WI38 (cell line): ENCODE data around the gene DIP2C.

Experiments used
- H3K4me3 ChIP-seq: 2 replicates; pipeline ENCODE4 v1.5.1; 2011; ENCODE audit warnings: low read depth, mild to moderate bottlenecking, control low read depth, low read length
- TF ChIP-seq, protein P1 (sequence below): IDR thresholded peaks from 2 replicates; pipeline ENCODE4 v1.5.1; 2012; ENCODE audit warnings: low read depth, mild to moderate bottlenecking, control low read depth, low read length

Gene DIP2C

GRCh38 chr10:226018-226417 is 463.4 kb downstream of the DIP2C start:
- H3K4me3 ChIP-seq = no peak overlapping the region
- TF ChIP-seq, protein P1, sequence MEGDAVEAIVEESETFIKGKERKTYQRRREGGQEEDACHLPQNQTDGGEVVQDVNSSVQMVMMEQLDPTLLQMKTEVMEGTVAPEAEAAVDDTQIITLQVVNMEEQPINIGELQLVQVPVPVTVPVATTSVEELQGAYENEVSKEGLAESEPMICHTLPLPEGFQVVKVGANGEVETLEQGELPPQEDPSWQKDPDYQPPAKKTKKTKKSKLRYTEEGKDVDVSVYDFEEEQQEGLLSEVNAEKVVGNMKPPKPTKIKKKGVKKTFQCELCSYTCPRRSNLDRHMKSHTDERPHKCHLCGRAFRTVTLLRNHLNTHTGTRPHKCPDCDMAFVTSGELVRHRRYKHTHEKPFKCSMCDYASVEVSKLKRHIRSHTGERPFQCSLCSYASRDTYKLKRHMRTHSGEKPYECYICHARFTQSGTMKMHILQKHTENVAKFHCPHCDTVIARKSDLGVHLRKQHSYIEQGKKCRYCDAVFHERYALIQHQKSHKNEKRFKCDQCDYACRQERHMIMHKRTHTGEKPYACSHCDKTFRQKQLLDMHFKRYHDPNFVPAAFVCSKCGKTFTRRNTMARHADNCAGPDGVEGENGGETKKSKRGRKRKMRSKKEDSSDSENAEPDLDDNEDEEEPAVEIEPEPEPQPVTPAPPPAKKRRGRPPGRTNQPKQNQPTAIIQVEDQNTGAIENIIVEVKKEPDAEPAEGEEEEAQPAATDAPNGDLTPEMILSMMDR = no peak

- H3K4me3 ChIP-seq = no peak overlapping the region
- TF ChIP-seq, protein P1 = no peak
These were observed 464.9 kb downstream of the DIP2C start for GRCh38 chr10:224571-224970.
